DMS114 treated with DMSO at 0.1 percent for 48 hours (cell line): Measurements from ENCODE around the gene TNIP1.

Experiments
- DNase-seq: peaks from one replicate; lab custom pipeline; 2025; ENCODE audit not compliant: unreplicated experiment; lab: John Stamatoyannopoulos, UW

The TNIP1 gene

GRCh38 chr5:151084363-151084762, 3.5 kb upstream of the TNIP1 start:
- DNase-seq: no peak

- DNase-seq: no peak
These were observed 2.3 kb upstream of the TNIP1 start for GRCh38 chr5:151083081-151083676.

- peak; percentile 36 for DNase-seq
These were observed 1.6 kb upstream of the TNIP1 start for GRCh38 chr5:151082282-151082902.

- DNase-seq: peak; percentile 6
These were observed 822 bp upstream of the TNIP1 start for GRCh38 chr5:151081431-151082281.

GRCh38 chr5:151079838-151080612, 809 bp downstream of the TNIP1 start:
- peak; percentile 26 for DNase-seq

- no peak for DNase-seq
These were observed 2.2 kb downstream of the TNIP1 start for GRCh38 chr5:151078490-151079262.

- no peak for DNase-seq
These were observed 2.9 kb downstream of the TNIP1 start for GRCh38 chr5:151077967-151078366.

GRCh38 chr5:151077419-151077818, 3.4 kb downstream of the TNIP1 start:
- no peak for DNase-seq

GRCh38 chr5:151076616-151077015, 4.2 kb downstream of the TNIP1 start:
- DNase-seq: no peak

GRCh38 chr5:151075698-151076331, 5.0 kb downstream of the TNIP1 start:
- no peak for DNase-seq

GRCh38 chr5:151074557-151074956, 6.3 kb downstream of the TNIP1 start:
- no peak for DNase-seq

GRCh38 chr5:151073280-151073679, 7.6 kb downstream of the TNIP1 start:
- no peak for DNase-seq

- no peak for DNase-seq
These were observed 8.2 kb downstream of the TNIP1 start for GRCh38 chr5:151072630-151073025.

GRCh38 chr5:151071848-151072629, 8.8 kb downstream of the TNIP1 start:
- DNase-seq: no peak

GRCh38 chr5:151071021-151071420, 9.8 kb downstream of the TNIP1 start:
- no peak for DNase-seq

GRCh38 chr5:151070449-151070848, 10.4 kb downstream of the TNIP1 start:
- DNase-seq: no peak

- no peak for DNase-seq
These were observed 12.2 kb downstream of the TNIP1 start for GRCh38 chr5:151068433-151069197.

GRCh38 chr5:151067632-151068432, 13.0 kb downstream of the TNIP1 start:
- DNase-seq: no peak
